Keratinocyte (primary cell): Measurements from ENCODE around the gene CNN2.

Experiments
- CTCF ChIP-seq, 3 experiments: IDR thresholded peaks in 1 of 3; conservative IDR thresholded peaks in 1 of 3; optimal IDR thresholded peaks in 1 of 3; 2 replicates in 2 of 3; 3 replicates in 1 of 3; pipeline versions ENCODE3 to v1.5.1; 2011; ENCODE audit warnings: low read length in 3 of 3, mild to moderate bottlenecking in 3 of 3, moderate library complexity in 2 of 3, control low read depth in 1 of 3, inconsistent platforms in 1 of 3; ENCODE audit not compliant: insufficient read depth in 2 of 3; ENCODE audit errors: extremely low read depth in 1 of 3
- EZH2 ChIP-seq: IDR thresholded peaks from one replicate; pipeline ENCODE4 v1.6.1; 2012; ENCODE audit warnings: inconsistent platforms, mild to moderate bottlenecking, low read length, moderate library complexity

- TF ChIP-seq CTCF (optimal IDR thresholded peaks at IDR 0.05 in 1 of 3, IDR thresholded peaks at IDR 0.05 in 1 of 3, conservative IDR thresholded peaks at IDR 0.05 in 1 of 3; ENCODE audit: extremely low read depth in 1 of 3, insufficient read depth in 2 of 3, low read length in 3 of 3) (no peak), EZH2 (no peak)
Measured at GRCh38 chr19:1007399-1008251, 18.8 kb upstream of the CNN2 start.
